Vagina (tissue), 2 donors: ENCODE results near the gene CCR5. TPM values are rescaled to one million over a fixed set of nuclear protein-coding genes. Genes with fewer than 3 reads are reported as not detected.

Source experiments
- DNase-seq, 2 donors: peaks; one replicate each; pipeline ENCODE4 v3.0.0-alpha.2; 2017; ENCODE audit errors: extremely low spot score in 2 of 2
- H3K27ac ChIP-seq: fragments of 200-600 bp; sonication (generic); one replicate; pipeline ENCODE4 v1.5.1; 2019
- H3K27me3 ChIP-seq: fragments of 200-600 bp; sonication (generic); one replicate; pipeline ENCODE4 v1.5.1; 2019
- H3K36me3 ChIP-seq, 2 donors: fragments of 200-600 bp; sonication (generic); one replicate each; pipeline ENCODE4 v1.5.1; 2017 to 2019
- H3K4me1 ChIP-seq: fragments of 200-600 bp; sonication (generic); one replicate; pipeline ENCODE4 v1.5.1; 2019
- H3K4me3 ChIP-seq, 2 donors: fragments of 200-600 bp; sonication (generic); 1 replicate in 1 of 2; 2 replicates in 1 of 2; pipeline ENCODE4 v1.5.1; 2016 to 2019
- H3K9me3 ChIP-seq: fragments of 200-600 bp; sonication (generic); one replicate; pipeline ENCODE4 v1.5.1; 2019
- POLR2A ChIP-seq, 2 donors: fragments of 450-650 bp; IDR thresholded peaks; one replicate each; pipeline ENCODE4 v1.6.1; 2017; ENCODE audit warnings: antibody characterized with exemption in 2 of 2, mild to moderate bottlenecking in 2 of 2, moderate library complexity in 2 of 2
- POLR2AphosphoS5 ChIP-seq, 2 donors: sonication (generic); formaldehyde crosslinking; IDR thresholded peaks; one replicate each; pipeline ENCODE4 v1.9.0; 2017; ENCODE audit warnings: antibody characterized with exemption in 2 of 2, mild to moderate bottlenecking in 2 of 2, low read depth in 1 of 2; ENCODE audit not compliant: insufficient read depth in 1 of 2
- intact Hi-C: fragments of 100-400 bp; cut with DNase I; formaldehyde crosslinking; loops from one replicate; pipeline ENCODE4 v1.15.1; 2023
- total RNA-seq: library from RNA; depleted of rRNA; stranded (reverse); fragments of >200 nt; gene quantifications from one replicate; pipeline ENCODE4 v1.2.3, GENCODE V29; 2016
- TF ChIP-seq, protein P1 (sequence below), 3 experiments: fragments of 450-650 bp in 2 of 3; fragments of 200-600 bp in 1 of 3; sonication (generic) in 1 of 3; IDR thresholded peaks; one replicate each; pipeline ENCODE4 v1.5.1; 2017 to 2019; ENCODE audit warnings: antibody characterized with exemption in 3 of 3, mild to moderate bottlenecking in 2 of 3, moderate library complexity in 2 of 3

CCR5 gene
- total RNA-seq, 1 donor from 2014 or later = 3.9 TPM

DNA sequence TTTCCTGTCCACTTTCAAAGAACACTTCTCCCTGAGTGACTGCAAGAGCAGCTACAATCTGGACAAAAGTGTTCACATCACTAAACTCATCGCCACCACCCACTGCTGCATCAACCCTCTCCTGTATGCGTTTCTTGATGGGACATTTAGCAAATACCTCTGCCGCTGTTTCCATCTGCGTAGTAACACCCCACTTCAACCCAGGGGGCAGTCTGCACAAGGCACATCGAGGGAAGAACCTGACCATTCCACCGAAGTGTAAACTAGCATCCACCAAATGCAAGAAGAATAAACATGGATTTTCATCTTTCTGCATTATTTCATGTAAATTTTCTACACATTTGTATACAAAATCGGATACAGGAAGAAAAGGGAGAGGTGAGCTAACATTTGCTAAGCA, 38.1 kb downstream of the CCR5 start:
- no peaks in the 10 kb centered on the region for H3K36me3 ChIP-seq
- H3K27ac ChIP-seq = no peak overlapping the region
- peaks cover 41% of the 10 kb centered on the region for H3K4me1 ChIP-seq
- H3K27me3 ChIP-seq = no peaks in the 10 kb centered on the region
- intact Hi-C loops = no loop called here
- no peak for TF ChIP-seq POLR2AphosphoS5 (IDR thresholded peaks at IDR 0.05; ENCODE audit: insufficient read depth in 1 of 2, low read depth in 1 of 2)
- TF ChIP-seq, protein P1, sequence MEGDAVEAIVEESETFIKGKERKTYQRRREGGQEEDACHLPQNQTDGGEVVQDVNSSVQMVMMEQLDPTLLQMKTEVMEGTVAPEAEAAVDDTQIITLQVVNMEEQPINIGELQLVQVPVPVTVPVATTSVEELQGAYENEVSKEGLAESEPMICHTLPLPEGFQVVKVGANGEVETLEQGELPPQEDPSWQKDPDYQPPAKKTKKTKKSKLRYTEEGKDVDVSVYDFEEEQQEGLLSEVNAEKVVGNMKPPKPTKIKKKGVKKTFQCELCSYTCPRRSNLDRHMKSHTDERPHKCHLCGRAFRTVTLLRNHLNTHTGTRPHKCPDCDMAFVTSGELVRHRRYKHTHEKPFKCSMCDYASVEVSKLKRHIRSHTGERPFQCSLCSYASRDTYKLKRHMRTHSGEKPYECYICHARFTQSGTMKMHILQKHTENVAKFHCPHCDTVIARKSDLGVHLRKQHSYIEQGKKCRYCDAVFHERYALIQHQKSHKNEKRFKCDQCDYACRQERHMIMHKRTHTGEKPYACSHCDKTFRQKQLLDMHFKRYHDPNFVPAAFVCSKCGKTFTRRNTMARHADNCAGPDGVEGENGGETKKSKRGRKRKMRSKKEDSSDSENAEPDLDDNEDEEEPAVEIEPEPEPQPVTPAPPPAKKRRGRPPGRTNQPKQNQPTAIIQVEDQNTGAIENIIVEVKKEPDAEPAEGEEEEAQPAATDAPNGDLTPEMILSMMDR (IDR thresholded peaks at IDR 0.05) = no peak
- TF ChIP-seq POLR2A (IDR thresholded peaks at IDR 0.05) = no peak
- no peaks in the 10 kb centered on the region for H3K9me3 ChIP-seq
- DNase-seq = no peak
- no peak overlapping the region for H3K4me3 ChIP-seq

DNA sequence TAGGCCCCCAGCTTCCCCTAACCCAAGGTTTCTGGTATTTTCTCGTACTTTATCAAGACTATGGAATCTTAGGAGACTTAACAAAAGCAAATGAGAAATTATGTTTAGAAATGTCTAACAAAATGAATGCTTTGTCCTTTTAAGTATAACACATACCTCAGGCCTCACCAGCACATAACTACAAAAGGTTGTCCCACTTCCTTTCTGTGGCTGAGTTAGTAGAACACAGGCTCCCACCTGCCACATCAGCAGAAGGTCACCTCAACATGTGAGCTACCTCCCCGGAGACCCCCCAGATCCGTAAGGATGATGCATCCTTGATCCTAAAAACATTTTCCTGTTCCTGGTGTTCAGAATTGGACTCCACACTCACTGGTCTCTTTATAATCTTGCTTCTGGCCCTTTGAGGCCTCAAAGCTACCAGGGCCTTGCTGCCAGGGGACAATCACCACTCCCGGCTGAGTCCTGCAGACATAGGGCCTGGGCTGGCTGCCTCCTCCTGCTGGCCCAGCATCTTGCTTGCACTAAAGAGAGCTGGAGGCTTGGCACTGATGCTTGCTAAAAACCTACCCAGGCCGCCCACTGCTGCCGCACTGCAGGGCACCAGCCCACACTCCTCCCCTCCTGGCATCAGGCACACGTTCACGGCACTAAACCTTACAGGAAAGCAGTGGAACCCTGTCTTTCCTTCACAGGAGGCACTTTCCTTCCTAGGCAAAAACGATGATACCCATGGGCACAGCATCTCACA, 39.2 kb downstream of the CCR5 start:
- no peak for DNase-seq
- H3K9me3 ChIP-seq = no peaks in the 10 kb centered on the region
- H3K27ac ChIP-seq = no peak overlapping the region
- H3K4me1 ChIP-seq = peaks cover 37% of the 10 kb centered on the region
- H3K4me3 ChIP-seq = no peak overlapping the region
- H3K36me3 ChIP-seq = no peaks in the 10 kb centered on the region
- H3K27me3 ChIP-seq = no peaks in the 10 kb centered on the region
- TF ChIP-seq POLR2AphosphoS5 (IDR thresholded peaks at IDR 0.05; ENCODE audit: insufficient read depth in 1 of 2, low read depth in 1 of 2) (no peak), POLR2A (IDR thresholded peaks at IDR 0.05) (no peak)
- TF ChIP-seq, protein P1 (IDR thresholded peaks at IDR 0.05) = no peak
- intact Hi-C loops = no loop called here

DNA sequence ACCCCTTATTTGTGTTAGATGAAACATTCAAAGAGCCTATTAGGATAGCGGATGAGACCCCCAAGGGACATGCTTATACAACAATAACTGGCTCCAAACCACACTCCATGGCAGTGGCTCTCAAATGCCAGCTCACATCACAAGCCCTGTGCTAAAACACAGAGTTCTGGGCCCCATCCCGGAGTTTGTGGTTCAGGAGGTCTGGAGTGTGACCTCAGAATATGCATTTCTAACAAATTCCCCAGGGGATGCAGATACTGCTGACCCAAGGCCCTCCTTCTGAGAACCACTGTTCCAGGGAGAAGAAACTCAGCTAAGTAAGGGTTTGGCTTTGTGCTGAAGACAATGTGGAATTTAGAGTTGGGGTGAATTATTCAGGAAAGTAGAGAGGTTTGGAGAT, 39.9 kb downstream of the CCR5 start:
- intact Hi-C loops = no loop called here
- Histone ChIP-seq H3K36me3 (no peaks in the 10 kb centered on the region), H3K27me3 (no peaks in the 10 kb centered on the region), H3K4me1 (peaks cover 29% of the 10 kb centered on the region), H3K27ac (no peak overlapping the region), H3K4me3 (no peak overlapping the region), H3K9me3 (no peaks in the 10 kb centered on the region)
- no peak for DNase-seq
- TF ChIP-seq, protein P1 (IDR thresholded peaks at IDR 0.05) = no peak
- TF ChIP-seq POLR2A (IDR thresholded peaks at IDR 0.05) = no peak
- TF ChIP-seq POLR2AphosphoS5 (IDR thresholded peaks at IDR 0.05; ENCODE audit: insufficient read depth in 1 of 2, low read depth in 1 of 2) = no peak

DNA sequence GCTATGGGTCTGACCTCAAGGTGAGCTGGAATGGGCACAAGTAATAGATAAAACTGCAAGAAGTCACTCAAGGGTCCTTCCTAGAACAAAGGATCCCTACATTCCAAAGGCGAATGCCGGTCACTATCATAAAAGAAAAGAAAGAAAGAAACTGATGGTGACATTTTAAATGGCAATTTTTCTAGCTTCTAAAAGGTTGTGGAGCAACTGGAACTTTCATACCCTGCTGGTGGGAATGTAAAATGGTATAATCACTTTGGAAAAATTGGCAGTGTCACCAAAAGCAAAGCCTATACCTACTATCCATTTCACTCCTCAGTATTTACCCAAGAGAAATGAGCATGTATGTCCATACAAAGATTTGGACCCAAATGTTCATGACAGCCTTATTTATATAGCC, 40.5 kb downstream of the CCR5 start:
- H3K9me3 ChIP-seq = no peaks in the 10 kb centered on the region
- H3K27ac ChIP-seq = no peak overlapping the region
- intact Hi-C loops = no loop called here
- no peak for DNase-seq
- H3K4me1 ChIP-seq = peaks cover 23% of the 10 kb centered on the region
- TF ChIP-seq, protein P1 (IDR thresholded peaks at IDR 0.05) = no peak
- TF ChIP-seq POLR2A (IDR thresholded peaks at IDR 0.05) (no peak), POLR2AphosphoS5 (IDR thresholded peaks at IDR 0.05; ENCODE audit: insufficient read depth in 1 of 2, low read depth in 1 of 2) (no peak)
- no peaks in the 10 kb centered on the region for H3K27me3 ChIP-seq
- H3K36me3 ChIP-seq = no peaks in the 10 kb centered on the region
- no peak overlapping the region for H3K4me3 ChIP-seq

DNA sequence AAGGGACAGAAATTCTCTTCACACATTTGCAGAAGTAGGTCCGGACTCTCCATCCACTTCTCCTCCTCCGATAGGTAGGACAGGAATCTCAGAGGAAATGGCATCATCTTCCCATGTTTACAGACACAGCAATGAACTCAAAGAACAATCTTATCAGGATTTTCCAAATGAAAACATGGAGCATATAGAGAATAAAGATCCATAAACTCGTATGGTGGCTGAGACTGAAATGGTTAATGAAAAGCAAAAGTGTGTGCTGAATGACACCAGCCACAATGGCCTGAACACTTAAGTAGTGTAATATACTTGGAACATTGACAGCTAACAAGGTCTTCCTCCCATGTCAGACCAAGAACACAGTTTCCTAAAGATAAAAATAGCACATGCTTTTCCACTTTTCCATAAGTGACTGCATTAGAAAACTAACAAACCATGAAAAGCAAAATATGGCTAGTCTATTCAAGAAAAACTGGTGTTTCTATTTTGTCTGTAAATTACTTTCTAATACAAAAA, 42.1 kb downstream of the CCR5 start:
- intact Hi-C loops = no loop called here
- no peak overlapping the region for H3K27ac ChIP-seq
- DNase-seq = no peak
- no peak overlapping the region for H3K4me3 ChIP-seq
- no peaks in the 10 kb centered on the region for H3K27me3 ChIP-seq
- no peaks in the 10 kb centered on the region for H3K36me3 ChIP-seq
- no peaks in the 10 kb centered on the region for H3K9me3 ChIP-seq
- TF ChIP-seq POLR2A (IDR thresholded peaks at IDR 0.05) = no peak
- TF ChIP-seq, protein P1 (IDR thresholded peaks at IDR 0.05) = no peak
- peak in 1 of 2 donors; percentile 22 for TF ChIP-seq POLR2AphosphoS5 (IDR thresholded peaks at IDR 0.05; ENCODE audit: insufficient read depth in 1 of 2, low read depth in 1 of 2)
- H3K4me1 ChIP-seq = peaks cover 7% of the 10 kb centered on the region
